GM19468 (cell line): Measurements from ENCODE around the gene TBC1D14.
"Not testable (repeated sequence)": the region's sequence is repeated elsewhere in the genome, so short reads cannot be mapped to it uniquely, and the experiment has no call there.

Source experiments
- ATAC-seq: cut with Tn5 transposase; IDR thresholded peaks from one replicate; pipeline ENCODE4 v1.9.1; 2021; ENCODE audit warnings: mild to moderate bottlenecking, moderate library complexity, moderate number of reproducible peaks; ENCODE audit not compliant: unreplicated experiment; ENCODE audit errors: extremely low read depth

The TBC1D14 gene

DNA sequence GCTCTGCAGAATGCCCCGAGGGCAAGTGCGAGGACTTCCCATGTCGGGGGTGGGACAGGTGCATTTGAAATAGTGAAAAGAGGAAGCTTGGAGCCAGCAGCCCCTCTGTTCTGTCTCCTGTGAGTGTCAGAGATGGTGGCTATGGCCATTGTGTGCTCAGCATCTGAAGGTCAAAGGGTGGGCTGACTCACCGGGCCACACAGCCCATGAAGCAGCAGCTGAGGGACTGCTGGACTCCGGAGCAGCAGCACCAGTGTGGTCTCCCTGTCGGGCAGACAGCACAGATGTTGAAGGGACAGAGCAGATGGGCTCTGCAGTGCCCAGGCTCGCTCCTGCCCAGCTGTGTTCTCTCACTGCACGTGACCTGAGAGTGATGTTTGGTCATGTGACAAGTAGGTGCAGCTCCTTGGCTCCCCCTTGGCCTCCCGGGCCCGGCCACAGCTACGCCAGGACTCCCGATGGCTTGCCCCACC, 53.5 kb downstream of the TBC1D14 start:
- ATAC-seq = no peak

DNA sequence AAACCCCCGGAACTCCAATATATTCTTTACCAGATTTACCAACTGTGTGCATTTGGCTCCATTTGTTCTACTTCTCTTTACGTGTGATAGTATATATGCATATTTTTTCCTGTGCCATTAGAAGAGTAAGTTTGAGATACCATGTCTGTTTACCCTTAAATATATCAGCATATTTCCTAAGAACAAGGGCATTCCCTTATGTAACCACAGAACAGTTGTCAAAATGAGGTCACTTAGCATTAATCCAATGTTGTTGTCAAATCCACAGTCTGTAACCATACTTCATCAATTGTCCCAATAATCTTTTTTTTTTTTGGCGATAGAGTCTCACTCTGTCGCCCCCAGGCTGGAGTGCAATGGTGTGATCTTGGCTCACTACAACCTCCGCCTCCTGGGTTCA, 55.2 kb downstream of the TBC1D14 start:
- no peak for ATAC-seq

DNA sequence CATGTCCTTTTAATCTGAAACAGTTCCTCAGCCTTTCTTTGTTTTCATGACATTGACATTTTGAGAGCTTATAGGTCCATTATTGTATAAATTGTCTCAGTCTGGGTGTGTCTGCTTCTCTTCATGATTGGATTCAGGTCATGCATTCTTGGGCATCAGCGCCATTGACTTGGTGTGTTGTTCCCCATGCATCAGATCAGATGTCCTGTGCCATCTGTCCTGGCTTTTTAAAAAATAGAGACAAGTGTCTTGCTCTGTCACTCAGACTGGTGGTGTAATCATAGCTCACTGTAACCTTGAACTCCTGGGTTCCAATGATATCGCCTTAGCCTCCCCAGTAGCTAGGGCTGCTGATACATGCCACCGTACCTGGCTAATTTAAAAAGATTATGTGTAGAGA, 55.7 kb downstream of the TBC1D14 start:
- no peak for ATAC-seq

DNA sequence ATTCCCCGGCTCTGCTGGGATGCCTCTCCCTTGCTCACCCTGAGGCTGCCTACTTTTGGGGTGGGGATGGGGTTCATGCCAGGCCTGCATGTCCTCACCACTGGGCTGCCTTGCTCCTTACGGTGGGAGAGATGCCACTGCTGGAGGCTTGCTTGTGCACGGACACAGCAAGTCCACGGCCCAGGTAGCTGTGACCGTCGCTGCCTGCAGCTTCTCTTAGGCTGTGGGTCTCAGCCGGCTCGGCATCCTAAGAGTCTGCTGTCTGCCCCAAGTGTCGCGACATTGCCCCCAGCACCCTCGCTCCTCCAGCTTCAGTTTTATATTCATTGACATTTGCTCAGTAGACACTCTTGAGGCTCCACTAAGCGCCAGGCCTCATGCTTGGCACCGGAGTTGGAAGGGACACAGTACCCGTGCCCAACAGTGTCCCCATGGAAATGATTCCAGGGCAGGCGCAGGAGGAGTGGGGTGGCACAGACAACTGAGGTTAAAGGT, 58.3 kb downstream of the TBC1D14 start:
- ATAC-seq = no peak

DNA sequence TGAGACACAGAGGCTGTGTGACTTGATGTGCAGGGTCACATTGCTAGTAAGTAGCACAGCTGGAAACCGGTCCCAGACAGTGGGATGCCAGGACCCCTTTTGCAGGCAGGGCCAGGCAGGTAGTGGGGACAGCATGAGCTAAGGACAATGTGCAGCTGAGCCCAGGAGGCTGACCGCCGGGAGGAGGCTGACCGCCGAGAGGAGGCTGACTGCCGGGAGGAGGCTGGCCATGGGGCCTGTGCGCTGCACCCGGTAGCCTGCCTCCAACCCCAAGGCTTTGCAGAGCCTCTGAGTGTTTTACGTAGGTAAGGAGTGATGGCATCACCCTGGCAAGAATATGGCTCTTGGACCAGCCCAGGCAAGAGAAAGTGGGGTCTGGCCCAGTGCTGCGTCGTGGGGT, 58.9 kb downstream of the TBC1D14 start:
- ATAC-seq = no peak

DNA sequence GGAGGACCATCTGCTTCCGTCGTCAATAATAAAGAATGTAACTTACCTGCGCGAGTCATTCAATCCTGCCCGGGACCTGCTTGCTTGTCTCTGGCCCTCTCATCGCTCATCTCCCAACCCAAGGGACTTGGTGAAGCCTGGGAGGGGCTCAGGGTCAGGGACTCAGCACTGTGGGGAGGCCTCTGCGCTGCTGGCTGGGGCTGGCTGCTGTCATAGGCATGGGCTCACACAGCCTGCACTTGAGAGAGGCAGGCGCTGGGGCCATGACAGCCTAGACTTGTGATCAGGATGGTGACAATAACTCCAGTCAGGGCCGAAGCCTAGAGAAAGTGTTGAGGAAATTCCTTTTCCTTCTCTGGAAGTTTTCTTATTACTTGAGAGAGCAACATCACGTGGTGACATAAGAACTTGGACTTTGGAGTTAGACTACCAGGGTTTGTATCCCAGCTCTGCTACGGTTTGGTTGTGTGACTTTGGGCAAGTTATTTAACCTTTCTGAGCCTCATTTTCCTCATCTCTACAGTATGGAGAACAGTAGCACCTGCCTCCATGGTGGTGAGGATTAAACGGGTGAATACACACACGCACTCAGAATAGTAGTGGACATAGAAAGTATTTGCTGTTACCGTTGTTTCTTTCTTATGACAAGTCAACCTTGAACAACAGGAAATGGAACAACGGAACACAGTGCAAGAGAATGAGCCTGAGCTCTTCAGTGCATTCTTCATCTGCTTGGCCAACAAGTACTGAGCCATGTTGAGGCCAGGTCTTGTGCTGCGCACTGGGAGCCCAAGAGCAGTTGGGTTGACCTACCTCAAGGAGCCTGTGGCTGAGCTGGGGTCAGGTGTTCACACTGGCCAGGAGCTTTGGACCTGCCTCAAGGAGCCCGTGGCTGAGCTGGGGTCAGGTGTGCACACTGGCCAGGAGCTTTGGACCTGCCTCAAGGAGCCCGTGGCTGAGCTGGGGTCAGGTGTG, 60.5 kb downstream of the TBC1D14 start:
- peak; percentile 61 for ATAC-seq

DNA sequence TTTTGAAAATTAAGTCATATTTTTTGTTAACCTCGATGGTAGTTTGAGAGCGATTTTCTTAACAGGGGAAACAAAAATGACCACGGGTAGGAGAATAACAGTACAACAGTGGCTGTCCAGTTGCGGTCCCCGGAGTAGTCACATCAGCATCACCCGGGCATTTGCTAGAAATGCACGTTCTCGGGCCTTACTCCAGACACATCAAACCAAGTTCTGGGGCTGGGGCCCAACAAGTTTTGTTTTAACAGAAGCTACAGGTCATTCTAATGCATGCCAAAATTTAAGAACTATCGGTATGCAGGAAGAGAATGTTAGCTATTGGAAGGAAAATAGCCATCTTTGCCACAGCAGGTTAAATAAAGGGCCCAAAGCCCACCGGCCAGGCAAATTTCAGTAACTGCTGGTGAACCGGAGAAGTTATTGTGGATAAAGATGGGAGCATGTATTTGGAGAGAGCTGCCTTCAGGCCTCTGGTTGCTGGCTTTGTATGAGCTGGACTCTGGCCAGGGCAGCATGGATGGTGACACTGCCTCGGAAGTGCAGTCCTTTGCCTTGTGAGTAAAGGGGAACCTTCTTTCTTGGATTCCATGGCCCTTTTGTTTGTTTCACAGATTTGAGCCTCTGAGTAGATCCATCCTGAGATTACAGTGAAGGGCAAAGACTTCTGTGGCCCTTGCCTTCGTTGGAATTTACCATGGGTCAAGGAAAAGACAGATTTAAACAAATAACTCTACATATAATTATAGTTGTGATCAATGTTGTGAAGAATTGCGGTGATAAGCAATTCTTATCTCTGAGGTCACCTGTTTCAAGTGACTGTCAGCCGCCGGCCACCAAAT, 62.1 kb downstream of the TBC1D14 start:
- no peak for ATAC-seq

DNA sequence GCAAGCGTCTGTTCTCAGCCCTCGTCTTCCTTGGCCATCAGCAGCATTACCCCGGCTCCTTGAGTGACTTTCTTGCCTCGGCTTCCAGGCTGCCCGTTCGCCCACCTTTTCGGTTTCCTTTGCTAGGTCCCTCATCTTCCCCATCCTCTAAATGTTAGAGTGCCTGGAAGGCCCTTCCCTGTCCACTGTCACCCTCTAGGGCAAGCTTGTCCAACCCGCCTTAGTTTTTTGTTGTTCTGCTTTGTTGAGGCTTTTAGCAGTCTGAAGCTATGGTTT, 62.7 kb downstream of the TBC1D14 start:
- ATAC-seq = no peak

DNA sequence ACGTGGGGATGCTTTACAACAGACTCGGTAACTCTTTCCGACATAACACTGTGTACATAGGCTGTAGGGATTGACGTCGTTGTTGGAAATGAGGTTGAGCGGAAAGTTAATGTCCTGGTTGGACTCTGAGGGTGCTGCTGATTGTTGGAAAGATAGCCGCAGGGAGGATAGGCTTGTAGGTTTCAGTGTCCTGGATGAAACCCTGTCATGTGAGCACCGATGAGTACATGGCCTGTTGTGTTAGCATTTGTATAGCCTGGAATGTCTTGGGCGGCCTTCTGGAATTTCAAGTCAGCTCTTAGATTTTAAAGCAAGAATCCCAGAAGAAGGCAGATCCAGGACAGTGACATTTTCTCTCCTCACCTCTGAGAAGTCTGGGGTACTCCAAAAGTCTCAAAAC, 63.3 kb downstream of the TBC1D14 start:
- no peak for ATAC-seq

DNA sequence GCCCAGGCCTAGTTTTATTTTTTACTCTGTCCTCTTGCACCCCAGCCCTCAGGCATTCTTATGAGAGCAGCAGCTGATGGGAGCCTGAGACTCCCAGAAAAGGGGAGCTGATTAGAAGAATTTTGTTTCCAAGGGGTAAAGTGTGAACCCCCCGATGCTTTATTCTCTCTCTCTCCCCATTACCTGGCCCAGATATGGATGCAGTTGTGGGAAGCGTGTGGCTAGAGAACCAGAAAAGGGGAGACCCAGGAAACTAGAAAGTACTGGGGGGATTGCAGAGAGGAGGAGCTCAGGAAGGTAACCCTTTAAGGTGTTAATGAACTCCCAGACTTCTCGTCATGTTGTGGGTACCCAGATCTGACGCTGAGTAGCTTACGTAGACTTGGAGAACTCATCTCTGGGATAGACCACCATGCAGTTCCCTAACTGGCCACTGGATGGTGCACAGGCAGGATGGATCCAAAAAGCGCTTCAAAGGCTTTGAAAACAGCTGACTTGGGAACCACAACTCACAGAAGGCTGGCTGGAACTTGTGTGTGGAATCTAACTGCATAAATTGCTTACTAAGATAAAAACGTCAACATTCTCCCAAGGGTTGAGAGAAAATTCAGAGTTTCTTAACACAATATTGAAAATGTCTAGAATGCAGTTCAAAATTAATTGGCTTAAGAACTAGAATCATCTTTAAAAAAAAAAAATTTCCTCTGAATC, 64.7 kb downstream of the TBC1D14 start:
- ATAC-seq = no peak

DNA sequence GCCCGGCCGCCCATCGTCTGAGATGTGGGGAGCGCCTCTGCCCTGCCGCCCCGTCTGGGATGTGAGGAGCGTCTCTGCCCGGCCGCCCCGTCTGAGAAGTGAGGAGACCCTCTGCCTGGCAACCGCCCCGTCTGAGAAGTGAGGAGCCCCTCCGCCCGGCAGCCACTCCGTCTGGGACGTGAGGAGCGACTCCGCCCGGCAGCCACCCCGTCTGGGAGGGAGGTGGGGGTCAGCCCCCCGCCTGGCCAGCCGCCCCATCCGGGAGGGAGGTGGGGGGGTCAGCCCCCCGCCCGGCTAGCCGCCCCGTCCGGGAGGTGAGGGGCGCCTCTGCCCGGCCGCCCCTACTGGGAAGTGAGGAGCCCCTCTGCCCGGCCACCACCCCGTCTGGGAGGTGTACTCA, 68.2 kb downstream of the TBC1D14 start:
- ATAC-seq = not testable (repeated sequence)

DNA sequence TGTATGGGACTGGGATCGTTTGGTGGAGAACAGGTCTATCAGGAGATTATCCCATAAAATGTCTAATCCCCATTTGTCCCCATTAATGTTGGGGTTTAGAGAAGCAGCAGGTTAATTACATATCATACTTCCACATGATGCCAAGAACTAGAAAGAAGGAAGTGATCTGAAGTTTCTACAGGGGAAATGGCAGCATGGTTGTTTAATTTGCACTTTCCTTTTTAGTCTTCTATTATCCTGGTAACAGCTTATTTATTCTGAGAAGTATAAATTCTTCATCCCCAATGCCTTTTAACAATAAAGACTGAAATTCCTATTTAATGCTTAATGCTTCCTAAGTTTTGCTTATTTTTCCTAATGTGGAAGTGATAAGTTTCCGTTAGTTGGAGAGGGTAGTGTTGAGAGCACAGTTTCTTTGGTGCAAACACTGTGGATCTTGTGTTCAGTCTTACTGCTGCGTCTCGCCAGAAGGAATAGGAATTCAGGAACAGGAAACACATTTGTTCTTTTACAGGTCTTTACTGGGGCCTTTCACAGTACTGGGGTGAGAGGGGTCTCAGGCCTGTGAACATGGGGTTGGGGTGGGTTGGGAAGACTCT, 74.0 kb downstream of the TBC1D14 start:
- no peak for ATAC-seq

DNA sequence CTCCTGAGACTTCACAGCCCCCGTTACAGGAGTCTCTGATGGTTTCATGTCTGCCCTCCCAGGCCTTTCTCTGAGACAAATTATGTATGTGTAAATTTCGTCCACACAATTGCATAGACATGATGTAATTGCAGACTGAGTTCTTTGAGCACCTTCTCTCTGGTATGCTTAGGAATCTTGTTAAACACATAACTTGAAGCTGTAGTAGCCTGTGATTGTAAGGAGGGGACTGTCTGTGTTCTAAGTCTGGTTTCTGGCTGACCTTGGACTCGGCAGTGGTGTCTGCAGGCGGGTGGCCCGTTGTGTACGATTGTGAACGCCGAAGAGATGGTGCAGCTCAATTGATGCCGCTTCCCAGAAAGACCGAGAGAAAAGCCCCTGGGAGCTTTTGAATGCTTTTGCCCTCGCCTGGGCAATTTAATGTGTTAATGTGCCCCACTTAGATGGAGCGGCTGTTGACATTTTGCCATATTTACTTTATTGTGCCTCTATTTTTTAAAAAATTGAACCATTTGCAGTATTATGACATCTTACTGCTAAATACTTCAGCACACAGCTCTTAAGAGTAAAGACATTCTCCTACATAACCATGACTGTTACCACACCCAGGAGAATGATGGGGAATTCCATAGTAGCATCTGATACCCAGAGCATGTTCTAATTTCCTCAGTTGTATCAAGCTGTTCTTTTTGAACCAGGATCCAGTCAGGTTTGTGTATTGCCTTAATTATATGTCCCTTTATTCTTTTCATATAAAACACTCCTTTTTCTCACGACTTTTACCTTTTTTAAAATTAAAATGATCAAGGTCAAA, 75.2 kb downstream of the TBC1D14 start:
- no peak for ATAC-seq

DNA sequence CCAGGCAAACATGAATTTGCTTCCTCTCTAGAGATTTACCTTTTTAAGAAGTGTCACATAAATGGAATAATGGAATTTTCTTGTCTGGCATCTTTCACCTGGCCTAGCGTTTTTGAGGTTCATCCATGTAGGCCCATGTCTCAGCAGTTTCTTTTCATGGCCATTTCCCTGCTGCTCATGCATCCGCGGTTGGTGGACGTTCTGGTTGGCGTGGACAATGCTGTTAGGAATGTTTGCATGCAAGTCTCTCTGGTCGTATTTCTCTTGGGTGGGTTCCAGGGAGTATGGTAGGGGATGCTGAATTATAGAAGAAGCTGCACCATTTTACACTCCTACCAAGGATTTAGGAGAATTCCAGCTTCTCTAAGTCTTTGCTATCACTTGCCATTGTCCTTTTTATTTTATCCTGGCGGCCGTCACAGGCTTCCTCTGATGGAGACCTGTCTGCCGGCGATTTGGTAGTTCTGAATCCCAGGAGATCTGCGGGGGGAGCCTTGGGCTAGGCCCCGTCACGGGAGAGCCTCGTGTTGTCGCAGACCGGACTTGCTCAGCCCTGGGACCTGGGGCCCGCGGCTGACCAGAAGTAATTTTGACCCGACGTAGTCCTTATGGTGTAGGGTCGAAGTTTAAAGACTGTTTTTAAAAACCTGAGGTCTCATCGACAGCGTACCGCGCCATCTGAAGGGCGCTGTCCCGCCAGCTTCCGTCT, 76.6 kb downstream of the TBC1D14 start:
- ATAC-seq = peak; percentile 16

DNA sequence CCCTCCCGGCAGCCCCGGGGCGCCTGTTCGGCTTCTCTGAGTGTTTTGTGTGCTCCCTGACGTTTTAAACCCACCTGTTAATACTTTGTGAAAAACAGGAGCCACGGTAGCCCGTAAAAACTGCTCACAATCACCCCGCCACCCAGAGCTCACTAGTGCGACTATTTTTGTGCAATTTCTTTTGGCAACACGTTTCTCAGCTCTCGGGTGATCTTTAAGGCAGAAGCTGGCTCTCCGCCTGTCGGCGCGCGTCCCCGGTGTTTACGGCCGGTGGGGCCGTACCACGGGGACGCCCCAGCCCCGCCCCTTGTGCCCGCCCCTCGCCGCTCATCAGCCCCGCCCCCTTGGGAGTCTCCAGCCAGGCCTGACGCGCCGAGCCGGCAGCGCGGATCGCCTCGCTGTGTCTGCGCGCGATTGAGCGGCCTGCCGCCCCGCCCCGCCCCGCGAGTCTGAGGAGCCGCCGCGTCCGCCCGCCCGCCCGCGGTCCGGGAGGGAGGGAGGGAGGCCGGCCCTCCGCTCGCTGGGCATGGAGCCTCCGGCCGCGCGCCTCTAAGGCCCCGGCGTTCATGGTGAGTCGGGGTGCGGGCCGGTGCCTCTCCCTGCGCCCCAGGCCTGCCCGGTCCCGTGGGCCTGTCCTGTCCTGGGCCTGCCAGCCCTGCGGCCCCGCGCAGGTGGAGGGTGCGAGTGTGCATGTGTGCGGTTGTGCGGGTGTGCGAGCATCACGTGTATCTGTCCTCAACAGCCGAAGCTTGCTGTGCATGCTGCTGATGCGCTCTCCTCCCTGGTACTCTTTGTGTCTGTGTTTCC, 77.4 kb downstream of the TBC1D14 start:
- ATAC-seq = peak; percentile 24

DNA sequence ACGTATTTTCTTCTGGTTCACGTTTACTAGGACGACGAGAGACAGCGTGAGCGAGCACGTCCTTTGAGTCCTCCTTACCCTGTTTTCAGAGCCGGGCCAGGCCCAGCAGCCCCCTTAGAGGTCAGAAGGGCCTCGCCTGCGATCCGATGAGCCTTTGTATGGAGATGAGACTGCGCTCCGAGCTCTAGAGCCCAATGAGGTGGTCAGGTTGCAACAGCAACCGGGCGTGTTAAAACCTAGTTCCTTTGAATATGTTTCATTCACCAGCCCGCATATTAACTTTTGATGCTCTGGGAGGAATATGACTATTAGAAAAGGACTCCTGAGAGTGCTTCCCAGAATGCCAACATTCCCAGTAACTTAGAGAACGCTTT, 77.9 kb downstream of the TBC1D14 start:
- ATAC-seq = no peak

DNA sequence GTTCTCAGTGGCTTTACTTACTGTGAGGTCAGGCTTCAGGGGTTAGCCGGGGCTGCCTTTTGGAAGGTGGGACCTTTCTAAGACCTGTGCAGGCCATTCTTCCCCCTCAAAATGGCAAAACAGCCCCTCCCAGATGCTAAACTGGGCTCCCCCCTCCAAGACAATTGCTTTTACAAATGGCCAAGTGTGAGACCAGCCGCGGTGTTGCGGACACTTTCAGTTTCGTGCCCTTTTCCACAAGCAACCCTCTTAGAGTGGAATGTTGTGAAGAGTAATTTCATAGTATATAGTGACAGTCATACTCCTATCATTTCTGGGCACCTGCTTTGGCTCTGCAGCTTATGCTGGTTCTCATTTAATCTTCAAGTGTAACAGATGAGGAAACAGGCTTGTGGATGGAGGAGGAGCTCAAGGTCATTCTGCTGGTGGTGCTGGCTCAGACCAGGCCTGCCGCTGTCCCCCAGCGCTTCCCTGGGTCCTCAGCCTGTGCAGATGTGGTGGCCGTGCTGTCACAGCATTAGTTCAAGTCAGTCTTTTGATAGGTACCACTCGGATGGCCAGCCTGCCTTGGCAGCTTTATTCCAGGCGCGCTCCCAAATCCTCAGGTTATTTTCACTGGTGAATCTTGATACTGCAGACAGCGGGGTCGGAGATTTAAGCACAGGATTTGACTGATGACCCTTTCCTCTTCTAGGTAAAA, 78.5 kb downstream of the TBC1D14 start:
- ATAC-seq = no peak
